HG03039 (cell line): Measurements from ENCODE around the gene C1orf21.
"Not testable (repeated sequence)": the region's sequence is repeated elsewhere in the genome, so short reads cannot be mapped to it uniquely, and the experiment has no call there.

ENCODE experiments used
- ATAC-seq: cut with Tn5 transposase; IDR thresholded peaks from one replicate; pipeline ENCODE4 v1.9.1; 2021; ENCODE audit warnings: mild to moderate bottlenecking, moderate library complexity; ENCODE audit not compliant: unreplicated experiment

Gene C1orf21, protein sequence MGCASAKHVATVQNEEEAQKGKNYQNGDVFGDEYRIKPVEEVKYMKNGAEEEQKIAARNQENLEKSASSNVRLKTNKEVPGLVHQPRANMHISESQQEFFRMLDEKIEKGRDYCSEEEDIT

DNA sequence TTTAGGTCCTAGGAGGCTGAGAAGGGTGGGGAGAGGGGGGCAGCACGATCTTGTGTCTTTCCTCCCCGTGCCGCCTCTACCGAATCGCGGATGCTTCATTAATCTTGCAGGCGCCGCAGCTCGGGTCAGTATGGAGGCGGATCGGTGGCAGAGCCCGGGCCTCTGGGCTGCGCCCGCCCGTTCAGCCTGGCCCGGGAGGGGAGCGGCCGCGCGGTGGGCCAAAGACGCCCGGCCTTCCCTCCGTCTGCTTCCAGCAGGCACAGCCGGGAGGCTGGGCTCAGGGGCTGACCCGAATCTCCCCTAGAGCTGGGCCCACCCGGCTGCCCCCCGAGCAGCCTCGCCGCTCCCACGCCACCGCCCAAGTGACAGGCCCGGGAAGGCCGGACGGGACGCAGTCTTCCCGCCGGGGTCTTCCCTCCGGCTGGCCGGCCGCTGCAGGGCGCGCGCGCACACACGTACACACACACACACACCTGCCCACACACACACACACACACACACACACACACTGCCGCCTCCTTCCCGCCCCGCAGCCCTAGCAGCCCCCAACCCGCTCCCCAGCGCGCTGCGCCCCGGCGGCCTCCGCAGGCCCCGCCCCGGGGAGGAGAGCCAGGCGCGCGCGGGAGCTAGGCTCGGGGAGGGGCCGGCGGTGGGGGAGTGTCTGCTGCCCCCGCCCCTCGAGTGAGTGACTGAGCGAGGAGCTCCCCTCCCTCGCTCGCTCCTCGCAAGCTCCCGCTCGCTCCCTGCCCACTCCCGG lies at the start of gene C1orf21:
Gene C1orf21 (plus strand): TSS at position 718 of the 757 bp plus-strand sequence. CDS start 90,481 bp downstream, outside the sequence.
- peak; percentile 74 for ATAC-seq

DNA sequence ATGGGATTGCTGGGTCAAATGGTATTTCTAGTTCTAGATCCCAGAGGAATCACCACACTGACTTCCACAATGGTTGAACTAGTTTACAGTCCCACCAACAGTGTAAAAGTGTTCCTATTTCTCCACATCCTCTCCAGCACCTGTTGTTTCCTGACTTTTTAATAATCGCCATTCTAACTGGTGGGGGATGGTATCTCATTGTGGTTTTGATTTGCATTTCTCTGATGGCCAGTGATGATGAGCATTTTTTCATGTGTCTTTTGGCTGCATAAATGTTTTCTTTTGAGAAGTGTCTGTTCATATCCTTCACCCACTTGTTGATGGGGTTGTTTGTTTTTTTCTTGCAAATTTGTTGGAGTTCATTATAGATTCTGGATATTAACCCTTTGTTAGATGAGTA lies 49.0 kb upstream of the C1orf21 start:
- not testable (repeated sequence) for ATAC-seq

- no peak for ATAC-seq
These were observed 45.8 kb upstream of the C1orf21 start for GRCh38 chr1:184340984-184341383.

GRCh38 chr1:184350573-184350972 lies 36.3 kb upstream of the C1orf21 start:
- no peak for ATAC-seq

GRCh38 chr1:184351416-184351975 lies 35.3 kb upstream of the C1orf21 start:
- no peak for ATAC-seq

DNA sequence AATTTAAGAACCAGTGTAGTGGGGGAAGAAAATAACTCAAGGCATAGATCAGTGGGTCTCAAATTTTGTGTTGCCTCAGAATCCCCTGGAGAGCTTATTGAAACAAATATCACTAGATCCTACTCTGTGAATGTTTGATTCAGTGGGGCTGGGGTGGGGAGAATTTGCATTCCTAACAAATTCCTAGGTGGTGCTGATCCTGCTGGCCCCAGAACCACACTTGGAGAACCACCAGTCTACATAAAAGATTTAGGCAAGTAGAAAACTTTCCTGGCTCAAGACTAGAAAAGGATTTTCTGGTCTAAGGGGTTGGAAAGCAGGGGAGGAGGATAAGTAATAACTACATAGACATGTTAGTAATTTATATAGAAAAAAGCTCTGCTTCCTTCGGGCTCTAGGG lies 34.1 kb upstream of the C1orf21 start:
- no peak for ATAC-seq

GRCh38 chr1:184354719-184355118 lies 32.1 kb upstream of the C1orf21 start:
- no peak for ATAC-seq

GRCh38 chr1:184356891-184357290 lies 29.9 kb upstream of the C1orf21 start:
- ATAC-seq, result no peak

DNA sequence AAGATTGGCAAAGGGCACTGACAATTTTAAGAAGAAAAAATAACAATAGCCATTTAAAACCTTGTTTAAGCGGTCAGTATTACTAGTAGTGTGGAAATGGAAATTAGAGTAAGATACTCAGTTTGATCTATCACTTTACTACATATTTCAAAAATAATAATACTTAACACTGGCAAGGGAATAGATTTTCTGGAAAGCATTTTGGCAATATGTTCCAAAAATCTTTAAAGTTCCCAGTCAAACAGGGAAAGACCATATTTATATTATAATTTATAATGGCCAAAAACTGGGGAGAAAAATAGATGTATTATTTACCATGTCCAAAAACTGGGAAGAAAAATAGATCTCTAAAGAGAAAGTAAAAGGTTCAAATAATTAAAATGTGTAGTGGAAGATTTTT lies 28.6 kb upstream of the C1orf21 start:
- ATAC-seq, result no peak

GRCh38 chr1:184359909-184360308 lies 26.9 kb upstream of the C1orf21 start:
- no peak for ATAC-seq

DNA sequence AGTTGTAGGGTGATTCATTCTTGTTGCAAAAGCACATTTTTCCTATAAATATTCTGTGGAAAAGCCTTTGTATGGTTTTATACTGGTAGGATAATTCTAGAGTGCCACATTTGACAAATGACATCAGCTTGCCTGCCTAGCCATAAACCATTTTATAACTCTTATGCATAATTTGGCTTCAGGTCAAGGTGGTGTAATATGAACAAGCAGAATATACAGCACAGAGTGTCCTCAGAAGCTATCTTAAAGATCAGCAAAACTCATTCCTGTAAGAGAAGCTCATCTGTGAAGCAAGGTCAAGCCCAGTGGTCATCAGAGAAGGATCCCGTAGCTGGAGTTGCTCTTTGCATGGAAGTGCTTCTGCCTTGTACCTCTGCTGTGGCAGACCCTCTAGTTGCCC lies 24.0 kb upstream of the C1orf21 start:
- ATAC-seq, result no peak

DNA sequence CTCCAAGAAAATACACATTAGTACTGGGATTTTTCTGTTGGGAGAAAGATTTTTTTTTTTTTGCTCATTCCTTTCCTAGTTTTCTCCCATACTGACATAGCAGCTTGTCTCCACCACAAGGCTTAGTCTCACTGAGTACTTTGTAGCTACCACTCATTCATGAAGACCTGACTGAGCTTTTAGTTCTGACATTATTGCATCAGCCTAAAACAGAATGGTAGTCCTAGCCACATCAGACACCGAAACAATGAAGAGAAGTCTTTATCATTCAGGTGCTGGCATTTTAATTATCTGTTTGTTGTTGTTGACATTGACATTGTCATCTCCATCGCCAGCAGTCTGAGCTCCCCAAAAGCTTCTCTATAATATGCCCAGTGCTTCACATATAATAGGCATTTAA lies 21.1 kb upstream of the C1orf21 start:
- no peak for ATAC-seq

DNA sequence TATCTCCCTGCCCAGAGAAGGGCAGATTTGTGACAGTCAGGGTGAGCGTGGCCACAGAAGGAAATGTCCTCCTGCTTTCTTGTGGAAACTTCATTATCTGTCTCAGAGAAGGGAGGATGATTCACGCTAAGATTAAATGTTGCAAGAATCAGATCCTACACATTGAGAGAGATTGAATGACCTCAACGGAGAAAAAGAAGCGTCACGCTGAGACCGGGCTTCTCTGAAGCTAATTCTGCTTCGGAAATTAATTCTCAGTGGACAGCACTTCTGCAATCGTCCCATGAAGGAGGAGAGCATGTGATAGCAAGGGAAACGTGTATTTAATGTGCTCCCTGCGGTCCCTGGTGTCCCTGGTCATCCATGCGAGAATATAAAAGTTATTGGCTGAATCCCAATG lies 19.8 kb upstream of the C1orf21 start:
- no peak for ATAC-seq

GRCh38 chr1:184367427-184368038 lies 19.3 kb upstream of the C1orf21 start:
- no peak for ATAC-seq

DNA sequence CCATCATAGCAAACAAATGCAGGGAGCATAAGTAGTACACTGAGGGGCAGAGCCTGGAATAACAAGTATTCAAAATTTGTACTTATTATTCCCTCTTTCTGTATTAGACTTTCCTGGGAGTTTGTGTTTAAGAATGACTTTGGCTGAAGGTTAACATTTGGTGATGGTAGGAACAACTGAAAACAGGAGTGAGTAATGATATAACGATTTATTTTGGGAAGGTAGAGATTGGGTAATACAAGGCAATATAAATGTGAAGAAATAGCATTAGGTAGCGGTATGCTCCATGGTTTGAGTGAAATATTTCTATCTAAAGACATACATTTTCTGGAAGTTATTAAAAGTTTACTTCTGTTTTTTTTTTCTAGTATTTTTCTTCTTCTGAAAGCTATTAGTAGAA lies 18.5 kb upstream of the C1orf21 start:
- no peak for ATAC-seq

GRCh38 chr1:184370850-184371249 lies 16.0 kb upstream of the C1orf21 start:
- ATAC-seq, result no peak

DNA sequence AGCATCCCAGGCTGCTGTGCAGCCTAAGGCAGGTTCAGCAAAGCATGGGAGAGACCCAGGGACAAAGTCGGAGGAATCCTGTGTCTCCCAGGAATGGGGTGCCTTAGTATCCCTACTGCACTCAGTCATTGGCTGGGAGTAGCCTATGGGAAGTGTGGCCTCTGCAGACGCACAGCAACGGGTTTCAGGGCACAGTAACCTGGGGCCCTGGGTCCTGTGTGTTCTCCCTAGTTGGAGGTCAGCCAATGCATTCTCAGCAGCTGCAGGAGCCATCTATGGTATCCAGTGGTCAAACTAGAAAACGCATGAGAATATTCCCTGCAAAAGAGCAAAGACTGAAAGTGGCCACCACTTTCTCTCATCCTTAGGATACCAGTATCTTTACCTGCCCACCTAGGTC lies 13.7 kb upstream of the C1orf21 start:
- no peak for ATAC-seq

GRCh38 chr1:184376369-184376768 lies 10.5 kb upstream of the C1orf21 start:
- ATAC-seq, result no peak

DNA sequence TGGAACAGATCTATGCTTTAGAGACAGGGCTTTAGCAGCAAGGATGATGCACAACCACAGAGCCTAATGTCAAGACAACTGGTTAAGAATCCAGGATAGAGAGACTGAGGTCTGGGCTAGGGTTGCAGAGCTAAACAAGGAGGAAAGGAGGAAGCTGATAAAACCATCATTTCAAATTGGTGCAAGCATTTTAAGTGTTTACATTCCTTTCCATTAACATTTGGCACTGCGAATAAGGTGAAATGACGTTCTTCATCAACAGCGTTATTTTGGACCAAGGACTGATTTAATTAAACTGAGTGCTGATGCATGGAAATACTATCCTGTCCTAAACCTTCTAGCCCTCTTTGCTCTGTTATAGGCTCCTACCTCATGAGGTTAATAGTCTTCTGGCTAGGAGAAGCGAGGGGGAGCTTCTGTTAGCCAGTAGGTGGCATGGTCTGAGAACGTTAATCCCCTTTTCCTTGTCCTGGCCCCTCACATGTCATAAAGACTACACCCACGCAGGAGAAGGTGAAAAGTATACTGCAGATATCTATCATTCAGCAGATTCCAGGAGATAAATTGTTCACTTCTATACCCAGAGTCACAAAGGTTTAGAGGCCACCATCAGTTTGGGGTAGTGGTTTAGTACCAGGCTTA lies 7.6 kb upstream of the C1orf21 start:
- no peak for ATAC-seq

- ATAC-seq, result no peak
These were observed 6.4 kb upstream of the C1orf21 start for GRCh38 chr1:184380468-184380867.

DNA sequence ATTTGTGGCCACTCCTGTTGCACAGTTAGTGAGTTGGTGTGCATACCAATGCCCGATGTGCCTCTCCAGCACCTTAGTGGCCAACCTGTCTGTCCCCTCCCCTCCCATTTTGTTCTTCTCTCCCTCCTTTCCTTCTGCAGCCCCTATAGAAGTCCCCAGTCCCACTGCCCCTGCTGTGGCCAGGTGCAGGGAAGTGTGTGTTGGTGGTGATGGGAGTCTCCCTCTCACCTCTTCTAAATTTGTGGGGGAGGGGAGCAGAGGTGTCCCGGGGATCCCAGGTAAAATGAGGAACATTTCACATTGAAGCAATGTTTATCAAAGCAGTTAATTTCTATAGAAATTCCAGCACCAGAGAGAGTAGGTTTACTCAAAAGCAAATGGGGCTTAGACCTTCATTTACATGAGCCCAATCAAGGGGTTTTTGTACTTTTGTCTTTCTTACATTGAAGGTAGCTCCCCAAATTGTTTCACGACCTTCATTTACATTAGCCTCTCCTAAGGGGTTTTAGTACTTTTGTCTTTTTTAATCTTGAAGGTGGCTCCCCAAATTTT lies 3.0 kb upstream of the C1orf21 start:
- ATAC-seq, result no peak
